GM23338 (cell line): ENCODE data around the gene RGL1. TPM values are rescaled to one million over a fixed set of nuclear protein-coding genes. Genes with fewer than 3 reads are reported as not detected.

Source experiments
- ATAC-seq: fragments of 200-7000 bp; cut with Tn5 transposase; 3 replicates; pipeline ENCODE4 v1.9.1; 2020
- DNase-seq: peaks from one replicate; pipeline ENCODE4 v3.0.0-alpha.2; 2015; ENCODE audit warnings: low spot score
- H2AFZ ChIP-seq: fragments of 200-600 bp; sonication (generic); 2 replicates; pipeline ENCODE4 v1.8.0; 2016; ENCODE audit warnings: antibody characterized with exemption, mild to moderate bottlenecking, moderate library complexity
- H3F3A ChIP-seq: fragments of 200-600 bp; sonication (generic); replicated peaks from 2 replicates; pipeline ENCODE4 v1.8.0; 2017; ENCODE audit warnings: antibody characterized with exemption, mixed run types, low read depth
- H3K27ac ChIP-seq: fragments of 200-600 bp; sonication (generic); 2 replicates; pipeline ENCODE4 v1.6.1; 2016; ENCODE audit warnings: low read depth
- H3K27me3 ChIP-seq: fragments of 200-600 bp; sonication (generic); 2 replicates; pipeline ENCODE4 v1.8.0; 2016; ENCODE audit warnings: mild to moderate bottlenecking, mixed run types, moderate library complexity; ENCODE audit not compliant: insufficient read depth
- H3K36me3 ChIP-seq: fragments of 200-600 bp; sonication (generic); 2 replicates; pipeline ENCODE4 v1.8.0; 2016; ENCODE audit warnings: mild to moderate bottlenecking; ENCODE audit not compliant: insufficient read depth
- H3K4me1 ChIP-seq: fragments of 200-600 bp; sonication (generic); 2 replicates; pipeline ENCODE4 v1.8.0; 2016; ENCODE audit warnings: mild to moderate bottlenecking, moderate library complexity; ENCODE audit not compliant: insufficient read depth
- H3K4me2 ChIP-seq: fragments of 200-600 bp; sonication (generic); 2 replicates; pipeline ENCODE4 v1.7.1; 2017; ENCODE audit warnings: mixed run types
- H3K4me3 ChIP-seq: fragments of 200-600 bp; sonication (generic); 2 replicates; pipeline ENCODE4 v1.6.1; 2016; ENCODE audit warnings: mixed run types
- H3K79me2 ChIP-seq: fragments of 200-600 bp; sonication (generic); replicated peaks from 2 replicates; pipeline ENCODE4 v1.8.0; 2017; ENCODE audit warnings: mild to moderate bottlenecking; ENCODE audit not compliant: insufficient read depth
- H3K9me2 ChIP-seq: fragments of 200-600 bp; sonication (generic); 2 replicates; pipeline ENCODE4 v1.8.0; 2017; ENCODE audit not compliant: insufficient read depth
- H4K20me1 ChIP-seq: fragments of 200-600 bp; sonication (generic); replicated peaks from 2 replicates; pipeline ENCODE4 v1.8.0; 2017; ENCODE audit warnings: mild to moderate bottlenecking; ENCODE audit not compliant: insufficient read depth
- H3K27ac Mint-ChIP-seq: 2 replicates; pipeline ENCODE4 v1.8.0; 2020; ENCODE audit warnings: inconsistent platforms, mild to moderate bottlenecking, moderate library complexity, mixed read lengths
- H3K27me3 Mint-ChIP-seq: 3 replicates; pipeline ENCODE4 v1.8.0; 2022; ENCODE audit warnings: low read depth, mild to moderate bottlenecking, moderate library complexity, mixed read lengths, inconsistent platforms; ENCODE audit not compliant: insufficient read depth, poor library complexity
- H3K36me3 Mint-ChIP-seq: 3 replicates; pipeline ENCODE4 v1.8.0; 2021; ENCODE audit warnings: low read depth, mild to moderate bottlenecking, inconsistent platforms, moderate library complexity, mixed read lengths
- H3K4me1 Mint-ChIP-seq: 3 replicates; pipeline ENCODE4 v1.8.0; 2020; ENCODE audit warnings: mild to moderate bottlenecking, inconsistent platforms, mixed read lengths
- H3K4me3 Mint-ChIP-seq: 3 replicates; pipeline ENCODE4 v1.8.0; 2021; ENCODE audit warnings: moderate library complexity, mild to moderate bottlenecking, inconsistent platforms, mixed read lengths
- H3K9me3 Mint-ChIP-seq: 3 replicates; pipeline ENCODE4 v1.8.0; 2020; ENCODE audit warnings: moderate library complexity, mild to moderate bottlenecking, inconsistent platforms, mixed read lengths
- CREB1 ChIP-seq: fragments of 250-450 bp; sonication (Bioruptor Pico); IDR thresholded peaks from 2 replicates; pipeline ENCODE4 v1.5.0; 2020; ENCODE audit warnings: low read depth, mild to moderate bottlenecking, moderate library complexity
- CTCF ChIP-seq, 2 experiments: fragments of 200-600 bp in 1 of 2; sonication (generic) in 1 of 2; conservative IDR thresholded peaks; 2 replicates each; pipeline versions ENCODE4 v1.5.1 to v1.6.1; 2016 to 2017; ENCODE audit warnings: antibody characterized with exemption in 2 of 2, low read depth in 2 of 2, mild to moderate bottlenecking in 2 of 2, moderate library complexity in 1 of 2
- ETS1 ChIP-seq: IDR thresholded peaks from 2 replicates; pipeline ENCODE4 v1.6.1; 2016; ENCODE audit warnings: antibody characterized with exemption
- EZH2 ChIP-seq: fragments of 200-600 bp; sonication (generic); IDR thresholded peaks from one replicate; pipeline ENCODE4 v1.8.0; 2017; ENCODE audit warnings: antibody characterized with exemption, mild to moderate bottlenecking, low read depth; ENCODE audit not compliant: unreplicated experiment
- EZH2phosphoT487 ChIP-seq: fragments of 200-600 bp; sonication (generic); IDR thresholded peaks from one replicate; pipeline ENCODE4 v1.8.1; 2018; ENCODE audit warnings: antibody characterized with exemption; ENCODE audit not compliant: unreplicated experiment
- JUNB ChIP-seq: IDR thresholded peaks from one replicate; pipeline ENCODE4 v1.6.1; 2016; ENCODE audit warnings: antibody characterized with exemption; ENCODE audit not compliant: unreplicated experiment
- NANOG ChIP-seq: IDR thresholded peaks from 2 replicates; pipeline ENCODE4 v1.6.1; 2016; ENCODE audit warnings: antibody characterized with exemption, borderline replicate concordance
- POLR2AphosphoS5 ChIP-seq: IDR thresholded peaks from 2 replicates; pipeline ENCODE4 v1.6.1; 2016; ENCODE audit warnings: antibody characterized with exemption, low read depth
- REST ChIP-seq: IDR thresholded peaks from one replicate; pipeline ENCODE4 v1.6.1; 2018; ENCODE audit warnings: antibody characterized with exemption; ENCODE audit not compliant: unreplicated experiment
- STAT1 ChIP-seq: IDR thresholded peaks from one replicate; pipeline ENCODE4 v1.6.1; 2016; ENCODE audit warnings: antibody characterized with exemption; ENCODE audit not compliant: unreplicated experiment
- ZNF114 ChIP-seq: fragments of 250-450 bp; sonication (Bioruptor Pico); IDR thresholded peaks from 2 replicates; pipeline ENCODE4 v1.5.0; 2020; ENCODE audit warnings: mild to moderate bottlenecking, moderate library complexity
- ZNF331 ChIP-seq: fragments of 250-450 bp; sonication (Bioruptor Pico); IDR thresholded peaks from 2 replicates; pipeline ENCODE4 v1.5.0; 2020; ENCODE audit warnings: low read depth, mild to moderate bottlenecking, moderate library complexity
- ZNF462 ChIP-seq: fragments of 250-450 bp; sonication (Bioruptor Pico); IDR thresholded peaks from 2 replicates; pipeline ENCODE4 v1.5.0; 2020; ENCODE audit warnings: mild to moderate bottlenecking, moderate library complexity
- polyA plus RNA-seq: library from polyadenylated mRNA; unstranded; fragments of >200 nt; fragmentation: Nextera tagmentation; extraction: Ambion mirVana; gene quantifications from 2 replicates; pipeline ENCODE4 v1.2.1, GENCODE V29; 2016
- total RNA-seq: library from RNA; depleted of rRNA; stranded (reverse); fragments of >200 nt; shearing (Covaris generic); gene quantifications from 2 replicates; pipeline ENCODE4 v1.2.3, GENCODE V29; 2014

RGL1 gene
- total and polyA plus RNA-seq, 2 experiments from 2014 or later = 0.91 to 2.6 TPM

- Histone ChIP-seq H3K4me2 (no peak overlapping the region), H3K27me3 (no peaks in the 10 kb centered on the region), H3K36me3 (no peaks in the 10 kb centered on the region), H3K9me2 (no peaks in the 10 kb centered on the region), H4K20me1 (no peaks in the 10 kb centered on the region), H3K27ac (no peak overlapping the region), H3F3A (no peaks in the 10 kb centered on the region), H3K4me3 (no peak overlapping the region), H2AFZ (no peak overlapping the region), H3K4me1 (no peaks in the 10 kb centered on the region), H3K79me2 (no peaks in the 10 kb centered on the region)
- no peak overlapping the region for H3K27ac Mint-ChIP-seq
- H3K4me3 Mint-ChIP-seq = no peak overlapping the region
- TF ChIP-seq REST = no peak
- TF ChIP-seq ZNF114 (CRISPR knock-in tag) = no peak
- no peak for TF ChIP-seq CTCF (conservative IDR thresholded peaks at IDR 0.05; ENCODE audit: low read depth in 2 of 2)
- TF ChIP-seq EZH2 = no peak
- TF ChIP-seq CREB1 (CRISPR knock-in tag) = no peak
- TF ChIP-seq ZNF331 = no peak
- no peak for TF ChIP-seq POLR2AphosphoS5
- TF ChIP-seq NANOG = no peak
- no peak for TF ChIP-seq JUNB
- TF ChIP-seq ZNF462 = no peak
- no peak for TF ChIP-seq ETS1
- no peak for TF ChIP-seq STAT1
- TF ChIP-seq EZH2phosphoT487 = no peak
- H3K27me3 Mint-ChIP-seq = no peaks in the 10 kb centered on the region
- no peaks in the 10 kb centered on the region for H3K36me3 Mint-ChIP-seq
- H3K4me1 Mint-ChIP-seq = peaks cover 7% of the 10 kb centered on the region; the same call in 2 of the 3 replicates
- H3K9me3 Mint-ChIP-seq = no peaks in the 10 kb centered on the region
- no peak for ATAC-seq
- DNase-seq = no peak
Measured at GRCh38 chr1:183840140-183840539, 35.2 kb downstream of the RGL1 start.
